Measurements from ENCODE around the gene SVOPL.

GRCh38 chr7:138551102-138551501 lies 150.1 kb downstream of the SVOPL start:
- no peak for TF ChIP-seq GATA2 (IDR thresholded peaks at IDR 0.05; ENCODE audit: low read depth, low read length)
- TF ChIP-seq GATA3 (IDR thresholded peaks at IDR 0.05; ENCODE audit: low read depth, low read length), result no peak
